ENCODE data around the gene NEAT1. TPM values are rescaled to one million over a fixed set of nuclear protein-coding genes. Genes with fewer than 3 reads are reported as not detected.
A peak's percentile ranks its signal among the peaks of the same experiment; 100 is the strongest.
"Not testable (repeated sequence)": the region's sequence is repeated elsewhere in the genome, so short reads cannot be mapped to it uniquely, and the experiment has no call there.

Gene NEAT1
- total RNA-seq, 5 donors from 2014 or later (not counting 1 experiment from before 2014, with no cell fraction given), result 368 to 1,017 (median 906) TPM

GRCh38 chr11:65470433-65471049, 47.9 kb downstream of the NEAT1 start:
- no peaks in the 10 kb centered on the region for H3K9me3 ChIP-seq
- no peak overlapping the region for H3K27ac ChIP-seq (ENCODE audit: low read length)
- no peaks in the 10 kb centered on the region for H3K27me3 Mint-ChIP-seq
- H3K4me1 ChIP-seq (ENCODE audit: control insufficient read depth in 1 of 2, extremely low read depth in 1 of 2, insufficient read depth in 2 of 2, low read length in 2 of 2), result peaks cover 3 to 24% of the 10 kb centered on the region in 2 experiments
- peak overlapping the region in 1 of 3 donors; percentile 19 for H3K4me3 Mint-ChIP-seq
- H3K36me3 ChIP-seq (ENCODE audit: control insufficient read depth in 2 of 2, extremely low read depth in 1 of 2, insufficient read depth in 1 of 2, low read length in 1 of 2), result no peaks in the 10 kb centered on the region
- no peak for ATAC-seq (replicated peaks in 1 of 4)
- H3K27me3 ChIP-seq (replicated peaks in 1 of 2; ENCODE audit: control insufficient read depth in 2 of 2, extremely low read depth in 1 of 2, insufficient read depth in 2 of 2, low read length in 1 of 2), result no peaks in the 10 kb centered on the region
- no peak overlapping the region for H3K4me3 ChIP-seq (ENCODE audit: control insufficient read depth in 1 of 2, extremely low read depth in 1 of 2, low read length in 1 of 2)
- H3K36me3 Mint-ChIP-seq, result no peaks in the 10 kb centered on the region
- H3K27ac Mint-ChIP-seq, result peak overlapping the region; percentile 47 to 68
- ChIA-PET POLR2A (interaction anchor here (0.5 to 0.7 kb wide), 2 partner anchors 29 to 226 kb away, joined by 5 to 10 read pairs; no protein-coding TSS in a partner anchor), CTCF (interaction anchor here in 1 of 2 donors (0.9 kb wide), 1 partner anchor 39 kb away, joined by 4 read pairs; no protein-coding TSS in a partner anchor)
- WGBS (ENCODE audit: insufficient coverage), result 97% methylated on average over 6 of the region's 8 CpGs
- peaks cover 13 to 34% (median 28%) of the 10 kb centered on the region in 3 donors for H3K4me1 Mint-ChIP-seq
- no peak for DNase-seq
- H3K9me3 Mint-ChIP-seq, result no peaks in the 10 kb centered on the region

DNA sequence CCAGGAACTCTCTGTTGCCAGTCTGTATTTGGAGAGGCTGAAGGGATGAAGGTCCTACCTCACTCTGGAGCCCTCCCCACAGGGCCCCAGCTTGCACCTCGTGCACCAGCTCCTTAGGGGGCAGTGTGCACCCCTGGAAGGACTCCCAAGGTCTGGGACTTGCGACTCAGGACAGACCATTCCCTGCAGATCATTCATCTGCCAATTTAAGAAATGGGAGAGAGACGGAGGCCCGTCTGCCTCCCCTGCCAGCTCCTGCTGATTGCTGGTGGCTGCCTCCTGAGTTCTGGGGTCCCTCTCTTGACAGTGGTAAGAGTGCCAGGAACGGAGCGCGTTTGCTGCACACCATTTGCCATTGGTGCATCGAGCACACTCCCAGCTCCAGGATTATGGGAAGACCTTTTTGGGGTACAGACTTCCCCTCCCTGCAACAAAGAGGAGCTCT, 48.9 kb downstream of the NEAT1 start:
- Mint-ChIP-seq H3K9me3 (no peaks in the 10 kb centered on the region), H3K4me1 (peaks cover 17 to 37% (median 31%) of the 10 kb centered on the region in 3 donors), H3K27me3 (no peaks in the 10 kb centered on the region), H3K4me3 (peak overlapping the region in 2 of 3 donors; percentile 70 to 72), H3K36me3 (no peaks in the 10 kb centered on the region), H3K27ac (peak overlapping the region; percentile 94 to 98)
- WGBS (ENCODE audit: insufficient coverage), result 58% methylated on average over 4 of the region's 8 CpGs
- ChIA-PET POLR2A (interaction anchor here (0.5 to 2.1 kb wide), 12 partner anchors 27 to 225 kb away, joined by 3 to 69 read pairs (median 6); partner anchors contain the start of genes MALAT1 (in 2 of the 2) and NEAT1 (in 1 of the 2)), CTCF (interaction anchor here (0.7 to 1.8 kb wide), 13 partner anchors 21 to 56 kb away, joined by 3 to 21 read pairs (median 4); partner anchors contain the start of gene MALAT1 (in 1 of the 2))
- ATAC-seq (replicated peaks in 1 of 4) (peak in 1 of 4 experiments; percentile 11), DNase-seq (peak in 3 of 35 experiments; percentile 6 to 40 (median 23))
- Histone ChIP-seq H3K27me3 (replicated peaks in 1 of 2; ENCODE audit: control insufficient read depth in 2 of 2, extremely low read depth in 1 of 2, insufficient read depth in 2 of 2, low read length in 1 of 2) (no peaks in the 10 kb centered on the region), H3K4me1 (ENCODE audit: control insufficient read depth in 1 of 2, extremely low read depth in 1 of 2, insufficient read depth in 2 of 2, low read length in 2 of 2) (peaks cover 3 to 27% of the 10 kb centered on the region in 2 experiments), H3K4me3 (ENCODE audit: control insufficient read depth in 1 of 2, extremely low read depth in 1 of 2, low read length in 1 of 2) (peak overlapping the region in 1 of 2 donors; percentile 34), H3K27ac (ENCODE audit: low read length) (peak overlapping the region; percentile 95), H3K9me3 (no peaks in the 10 kb centered on the region), H3K36me3 (ENCODE audit: control insufficient read depth in 2 of 2, extremely low read depth in 1 of 2, insufficient read depth in 1 of 2, low read length in 1 of 2) (no peaks in the 10 kb centered on the region)

DNA sequence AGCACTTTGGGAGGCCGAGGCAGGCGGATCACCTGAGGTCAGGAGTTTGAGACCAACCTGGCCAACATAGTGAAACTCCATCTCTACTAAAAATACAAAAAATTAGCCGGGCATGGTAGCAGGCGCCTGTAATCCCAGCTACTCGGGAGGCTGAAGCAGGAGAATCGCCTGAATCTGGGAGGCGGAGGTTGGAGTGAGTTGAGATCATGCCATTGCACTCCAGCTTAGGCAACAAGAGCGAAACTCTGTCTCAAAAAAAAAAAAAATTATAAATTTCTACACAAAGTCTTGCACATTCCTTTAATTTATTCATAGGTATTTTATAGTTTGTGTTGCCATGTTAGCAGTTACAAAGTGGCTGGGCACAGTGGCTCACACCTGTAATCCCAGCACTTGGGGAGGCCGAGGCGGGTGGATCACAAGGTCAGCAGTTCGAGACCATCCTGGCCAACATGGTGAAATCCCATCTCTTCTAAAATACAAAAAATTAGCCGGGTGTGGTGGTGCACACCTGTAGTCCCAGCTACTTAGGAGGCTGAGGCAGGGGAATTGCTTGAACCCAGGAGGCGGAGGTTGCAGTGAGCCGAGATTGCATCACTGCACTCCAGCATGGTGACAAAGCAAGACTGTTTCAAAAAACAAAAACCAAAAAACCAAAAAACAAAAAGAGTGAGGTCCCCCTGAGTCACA, 50.1 kb downstream of the NEAT1 start:
- not testable (repeated sequence) for H3K9me3 Mint-ChIP-seq; ATAC-seq (replicated peaks in 1 of 4); H3K4me3 ChIP-seq (ENCODE audit: control insufficient read depth in 1 of 2, extremely low read depth in 1 of 2, low read length in 1 of 2); H3K27me3 ChIP-seq (replicated peaks in 1 of 2; ENCODE audit: control insufficient read depth in 2 of 2, extremely low read depth in 1 of 2, insufficient read depth in 2 of 2, low read length in 1 of 2); H3K36me3 ChIP-seq (ENCODE audit: control insufficient read depth in 2 of 2, extremely low read depth in 1 of 2, insufficient read depth in 1 of 2, low read length in 1 of 2); H3K9me3 ChIP-seq; H3K27me3 Mint-ChIP-seq; H3K36me3 Mint-ChIP-seq; DNase-seq
- ChIA-PET POLR2A (interaction anchor here (0.6 to 2.1 kb wide), 9 partner anchors 10 to 182 kb away, joined by 3 to 69 read pairs (median 7); partner anchors contain the start of gene MALAT1 (in 2 of the 2)), CTCF (interaction anchor here (0.6 to 1.8 kb wide), 7 partner anchors 24 to 142 kb away, joined by 3 to 21 read pairs (median 4); partner anchors contain the start of gene MALAT1 (in 1 of the 2))
- Mint-ChIP-seq H3K4me3 (peak overlapping the region in 2 of 3 donors; percentile 70 to 72), H3K4me1 (peaks cover 25 to 43% (median 36%) of the 10 kb centered on the region in 3 donors), H3K27ac (peak overlapping the region; percentile 94 to 98)
- Histone ChIP-seq H3K4me1 (ENCODE audit: control insufficient read depth in 1 of 2, extremely low read depth in 1 of 2, insufficient read depth in 2 of 2, low read length in 2 of 2) (peaks cover 3 to 37% of the 10 kb centered on the region in 2 experiments), H3K27ac (ENCODE audit: low read length) (peak overlapping the region; percentile 95)
- no CpG with 5 or more reads among the region's 14 CpGs for WGBS (ENCODE audit: insufficient coverage)

- CTCF ChIA-PET, result interaction anchor here in 1 of 2 donors (0.7 kb wide), 1 partner anchor 33 kb away, joined by 3 read pairs; no protein-coding TSS in a partner anchor
- DNase-seq, result no peak
- peaks cover 29 to 45% (median 37%) of the 10 kb centered on the region in 3 donors for H3K4me1 Mint-ChIP-seq
- no peaks in the 10 kb centered on the region for H3K27me3 ChIP-seq (replicated peaks in 1 of 2; ENCODE audit: control insufficient read depth in 2 of 2, extremely low read depth in 1 of 2, insufficient read depth in 2 of 2, low read length in 1 of 2)
- no peak overlapping the region for H3K4me3 ChIP-seq (ENCODE audit: control insufficient read depth in 1 of 2, extremely low read depth in 1 of 2, low read length in 1 of 2)
- no CpG with 5 or more reads among the region's 7 CpGs for WGBS (ENCODE audit: insufficient coverage)
- H3K4me1 ChIP-seq (ENCODE audit: control insufficient read depth in 1 of 2, extremely low read depth in 1 of 2, insufficient read depth in 2 of 2, low read length in 2 of 2), result peaks cover 5 to 43% of the 10 kb centered on the region in 2 experiments
- H3K36me3 ChIP-seq (ENCODE audit: control insufficient read depth in 2 of 2, extremely low read depth in 1 of 2, insufficient read depth in 1 of 2, low read length in 1 of 2), result no peaks in the 10 kb centered on the region
- no peaks in the 10 kb centered on the region for H3K36me3 Mint-ChIP-seq
- no peak for ATAC-seq (replicated peaks in 1 of 4)
- H3K9me3 Mint-ChIP-seq, result no peaks in the 10 kb centered on the region
- H3K27ac Mint-ChIP-seq, result peak overlapping the region in 1 of 2 donors; percentile 48
- H3K4me3 Mint-ChIP-seq, result no peak overlapping the region
- H3K9me3 ChIP-seq, result no peaks in the 10 kb centered on the region
- POLR2A ChIA-PET, result interaction anchor here in 1 of 2 donors (1.6 to 2.1 kb wide), 2 partner anchors 25 to 29 kb away, joined by 9 to 69 read pairs; partner anchors contain the start of gene MALAT1
- no peaks in the 10 kb centered on the region for H3K27me3 Mint-ChIP-seq
- no peak overlapping the region for H3K27ac ChIP-seq (ENCODE audit: low read length)
Observed at GRCh38 chr11:65473278-65473860, 50.8 kb downstream of the NEAT1 start.

GRCh38 chr11:65474864-65475263, 52.3 kb downstream of the NEAT1 start:
- Mint-ChIP-seq H3K9me3 (no peaks in the 10 kb centered on the region), H3K36me3 (no peaks in the 10 kb centered on the region), H3K4me1 (peaks cover 29 to 48% (median 32%) of the 10 kb centered on the region in 3 donors), H3K4me3 (peak overlapping the region in 1 of 3 donors; percentile 28), H3K27ac (peak overlapping the region; percentile 43 to 58), H3K27me3 (no peaks in the 10 kb centered on the region)
- 100% methylated on average over 1 of the region's 3 CpGs for WGBS (ENCODE audit: insufficient coverage)
- no peaks in the 10 kb centered on the region for H3K27me3 ChIP-seq (replicated peaks in 1 of 2; ENCODE audit: control insufficient read depth in 2 of 2, extremely low read depth in 1 of 2, insufficient read depth in 2 of 2, low read length in 1 of 2)
- no peaks in the 10 kb centered on the region for H3K36me3 ChIP-seq (ENCODE audit: control insufficient read depth in 2 of 2, extremely low read depth in 1 of 2, insufficient read depth in 1 of 2, low read length in 1 of 2)
- H3K27ac ChIP-seq (ENCODE audit: low read length), result no peak overlapping the region
- H3K4me1 ChIP-seq (ENCODE audit: control insufficient read depth in 1 of 2, extremely low read depth in 1 of 2, insufficient read depth in 2 of 2, low read length in 2 of 2), result peaks cover 6 to 44% of the 10 kb centered on the region in 2 experiments
- ChIA-PET POLR2A (interaction anchor here (0.7 to 6.3 kb wide), 2 partner anchors 10 to 24 kb away, joined by 5 to 58 read pairs; partner anchors contain the start of gene MALAT1 (in 1 of the 2)), CTCF (no interaction called here)
- H3K9me3 ChIP-seq, result no peaks in the 10 kb centered on the region
- ATAC-seq (replicated peaks in 1 of 4) (no peak), DNase-seq (no peak)
- H3K4me3 ChIP-seq (ENCODE audit: control insufficient read depth in 1 of 2, extremely low read depth in 1 of 2, low read length in 1 of 2), result no peak overlapping the region
